NT2/D1 (cell line): ENCODE data around the gene ZC3H12D.

Experiments
- SUZ12 ChIP-seq: IDR thresholded peaks from 2 replicates; pipeline ENCODE4 v1.6.1; 2011; ENCODE audit not compliant: insufficient read length, insufficient read depth; ENCODE audit errors: extremely low read depth
- YY1 ChIP-seq: IDR thresholded peaks from 2 replicates; pipeline ENCODE4 v1.6.1; 2011; ENCODE audit not compliant: insufficient read length, insufficient read depth
- ZNF274 ChIP-seq: IDR thresholded peaks from 2 replicates; pipeline ENCODE4 v1.6.1; 2011; ENCODE audit warnings: mild to moderate bottlenecking, low read depth, low read length

DNA sequence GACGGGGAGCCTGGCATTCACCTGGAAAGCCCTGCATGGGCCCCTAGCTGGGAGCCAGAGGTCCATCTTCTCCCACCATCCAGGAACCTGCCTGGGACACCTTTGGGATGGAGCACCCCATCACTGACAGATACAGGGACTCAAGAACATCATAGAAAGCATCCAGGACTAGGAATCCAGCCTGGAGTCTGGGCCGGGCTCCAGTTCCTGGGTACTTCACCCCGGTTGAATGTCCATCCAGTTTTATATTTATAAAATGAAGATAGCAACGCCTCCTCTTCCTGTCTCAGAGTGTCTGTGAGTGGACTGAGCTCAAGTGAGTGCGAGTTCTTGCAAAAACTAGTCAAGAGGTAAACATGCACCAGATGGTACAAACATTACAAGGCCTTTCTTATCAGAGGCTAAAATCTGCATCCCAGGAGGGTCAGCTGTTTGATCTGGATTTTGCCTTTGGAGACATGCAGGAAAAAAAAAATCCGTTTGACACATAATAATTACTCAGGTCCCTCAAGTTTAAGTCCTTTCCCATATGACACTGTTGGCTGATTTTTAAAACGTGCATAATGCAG is 27.4 kb downstream of the ZC3H12D start:
- TF ChIP-seq YY1 (no peak), ZNF274 (no peak), SUZ12 (no peak)
